ENCODE data around the gene KCNJ12.
"Not testable (repeated sequence)": the region's sequence is repeated elsewhere in the genome, so short reads cannot be mapped to it uniquely, and the experiment has no call there.

DNA sequence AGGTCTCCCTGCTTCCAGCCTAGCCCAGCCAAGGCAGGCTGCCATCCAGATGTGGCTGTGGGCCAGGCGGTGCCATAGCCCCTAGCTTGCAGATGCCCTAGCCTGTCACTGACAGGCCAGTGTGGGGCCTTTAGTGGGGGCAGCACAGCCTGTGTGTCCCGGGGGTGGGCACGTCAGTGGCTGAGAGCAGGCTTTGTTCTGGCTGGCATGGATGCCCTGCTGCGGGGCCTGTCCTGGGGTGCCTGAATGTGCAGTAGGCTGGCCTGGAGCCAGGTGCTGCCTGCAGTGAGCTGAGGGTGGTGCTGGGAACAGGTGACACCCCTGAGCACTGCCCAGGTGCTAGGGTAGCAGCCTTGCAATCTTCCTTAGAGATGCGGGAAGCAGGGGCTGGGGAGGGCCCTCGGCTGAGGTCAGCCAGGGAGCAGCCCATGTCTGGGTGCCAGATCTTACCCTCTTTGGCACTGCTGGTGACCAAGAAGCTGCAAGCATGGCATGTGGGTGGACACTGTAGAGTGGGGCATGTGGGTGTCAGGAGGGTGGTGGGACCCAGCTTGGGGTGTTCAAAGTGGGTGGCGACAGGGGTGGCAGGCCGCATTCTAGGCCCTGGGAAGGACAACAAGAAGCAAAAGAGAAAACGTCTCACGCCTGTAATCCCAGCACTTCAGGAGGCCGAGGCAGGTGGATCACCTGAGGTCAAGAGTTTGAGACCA is 37.6 kb downstream of the KCNJ12 start:
- TF ChIP-seq, protein P1, sequence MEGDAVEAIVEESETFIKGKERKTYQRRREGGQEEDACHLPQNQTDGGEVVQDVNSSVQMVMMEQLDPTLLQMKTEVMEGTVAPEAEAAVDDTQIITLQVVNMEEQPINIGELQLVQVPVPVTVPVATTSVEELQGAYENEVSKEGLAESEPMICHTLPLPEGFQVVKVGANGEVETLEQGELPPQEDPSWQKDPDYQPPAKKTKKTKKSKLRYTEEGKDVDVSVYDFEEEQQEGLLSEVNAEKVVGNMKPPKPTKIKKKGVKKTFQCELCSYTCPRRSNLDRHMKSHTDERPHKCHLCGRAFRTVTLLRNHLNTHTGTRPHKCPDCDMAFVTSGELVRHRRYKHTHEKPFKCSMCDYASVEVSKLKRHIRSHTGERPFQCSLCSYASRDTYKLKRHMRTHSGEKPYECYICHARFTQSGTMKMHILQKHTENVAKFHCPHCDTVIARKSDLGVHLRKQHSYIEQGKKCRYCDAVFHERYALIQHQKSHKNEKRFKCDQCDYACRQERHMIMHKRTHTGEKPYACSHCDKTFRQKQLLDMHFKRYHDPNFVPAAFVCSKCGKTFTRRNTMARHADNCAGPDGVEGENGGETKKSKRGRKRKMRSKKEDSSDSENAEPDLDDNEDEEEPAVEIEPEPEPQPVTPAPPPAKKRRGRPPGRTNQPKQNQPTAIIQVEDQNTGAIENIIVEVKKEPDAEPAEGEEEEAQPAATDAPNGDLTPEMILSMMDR (IDR thresholded peaks at IDR 0.05) = not testable (repeated sequence)
- TF ChIP-seq POLR2A (IDR thresholded peaks at IDR 0.05) = not testable (repeated sequence)

Measured in Peyer's patch (tissue), 4 donors.